Erythroblast (primary cell): Measurements from ENCODE around the gene USE1.

Source experiments
- DNase-seq, 2 experiments: peaks; one replicate each; lab custom pipeline; 2025; lab: John Stamatoyannopoulos, UW
- GATA1 ChIP-seq: IDR thresholded peaks from 2 replicates; pipeline ENCODE4 v1.6.1; 2011; ENCODE audit warnings: low read depth, mild to moderate bottlenecking, control low read depth, low read length, moderate library complexity
- POLR2A ChIP-seq: IDR thresholded peaks from 2 replicates; pipeline ENCODE4 v1.6.1; 2011; ENCODE audit warnings: mild to moderate bottlenecking, low read length

Gene USE1

DNA sequence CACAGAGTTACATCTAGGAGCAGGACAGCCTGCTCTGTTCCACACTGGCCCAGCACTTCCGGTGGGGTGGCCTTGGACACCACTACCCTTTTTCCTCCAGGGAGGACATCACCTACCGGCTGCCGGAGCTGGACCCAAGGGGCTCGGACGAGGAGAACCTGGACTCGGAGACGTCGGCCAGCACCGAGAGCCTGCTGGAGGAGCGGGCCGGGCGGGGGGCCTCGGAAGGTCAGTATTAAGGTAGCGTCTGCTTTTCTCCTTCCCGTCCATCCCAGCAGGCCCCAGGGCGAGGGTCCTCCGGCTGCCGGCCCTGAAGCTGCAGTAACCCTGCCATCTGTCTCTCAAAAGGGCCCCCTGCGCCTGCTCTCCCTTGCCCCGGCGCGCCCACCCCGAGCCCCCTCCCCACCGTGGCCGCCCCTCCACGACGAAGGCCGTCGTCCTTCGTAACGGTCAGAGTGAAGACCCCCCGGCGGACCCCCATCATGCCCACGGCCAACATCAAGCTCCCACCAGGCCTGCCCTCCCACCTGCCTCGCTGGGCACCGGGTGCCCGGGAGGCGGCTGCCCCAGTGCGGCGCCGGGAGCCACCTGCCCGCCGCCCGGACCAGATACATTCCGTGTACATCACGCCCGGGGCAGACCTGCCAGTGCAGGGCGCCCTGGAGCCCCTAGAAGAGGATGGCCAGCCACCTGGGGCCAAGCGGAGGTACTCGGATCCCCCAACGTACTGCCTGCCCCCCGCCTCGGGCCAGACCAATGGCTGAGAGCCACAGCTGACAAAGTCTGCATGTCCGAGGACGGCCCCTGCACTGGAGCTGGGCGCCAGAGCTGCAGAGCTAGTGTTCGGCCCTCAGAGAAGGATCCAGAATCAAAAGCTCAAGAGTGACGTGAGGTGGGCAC, 3.4 kb upstream of the USE1 start:
- DNase-seq = no peak
- TF ChIP-seq POLR2A (no peak), GATA1 (no peak)

DNA sequence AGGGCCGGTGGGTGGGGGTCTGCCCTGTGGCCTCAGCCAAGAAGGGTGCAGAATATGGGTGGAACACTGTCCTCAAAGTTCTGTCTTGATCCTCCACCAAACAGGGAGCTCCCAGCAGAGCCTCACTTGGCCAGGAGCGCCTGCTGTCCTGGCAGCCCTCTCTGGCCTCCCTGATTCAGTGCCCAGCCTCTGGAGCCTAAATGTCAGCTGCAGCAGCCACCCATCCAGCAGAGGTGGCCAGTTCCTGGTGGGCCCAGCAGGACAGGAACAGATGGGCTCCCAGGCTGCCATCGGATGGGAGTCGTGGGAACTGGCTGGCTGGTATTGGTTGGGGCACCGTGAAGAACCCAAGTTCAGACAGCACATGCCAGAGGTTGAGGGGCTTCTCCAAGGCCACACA, 1.8 kb upstream of the USE1 start:
- no peak for TF ChIP-seq GATA1
- TF ChIP-seq POLR2A = no peak
- DNase-seq = no peak

DNA sequence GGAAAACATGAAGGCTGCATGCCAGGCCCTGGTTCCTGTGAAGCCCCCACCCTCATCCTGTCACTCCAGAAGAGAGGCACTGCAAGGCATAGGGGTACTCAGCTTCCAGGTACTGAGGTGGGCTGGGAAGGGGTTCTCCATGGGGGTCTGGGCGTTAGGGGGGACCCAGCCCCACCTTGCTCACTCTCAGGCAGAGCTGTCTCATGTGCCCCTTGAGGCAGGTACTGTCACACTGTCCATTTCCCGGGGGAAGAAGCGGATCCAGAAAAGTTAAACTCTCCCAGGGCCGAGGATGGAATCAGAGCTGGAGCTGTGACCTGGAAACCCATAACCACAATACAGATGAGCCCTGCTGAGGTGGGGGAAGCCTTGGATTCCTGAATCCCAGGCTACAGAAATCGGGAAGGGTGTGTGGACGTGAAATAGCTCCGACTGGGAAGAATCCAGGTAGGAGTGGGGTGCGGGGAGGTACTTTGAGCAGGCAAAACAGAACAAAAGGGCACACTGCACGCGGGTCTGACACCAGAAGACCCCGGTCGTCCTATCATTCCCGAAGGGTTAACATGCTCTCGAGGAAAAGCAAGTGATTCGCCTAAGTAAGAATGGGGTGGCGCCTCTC, 540 bp upstream of the USE1 start:
- TF ChIP-seq POLR2A (no peak), GATA1 (no peak)
- no peak for DNase-seq

DNA sequence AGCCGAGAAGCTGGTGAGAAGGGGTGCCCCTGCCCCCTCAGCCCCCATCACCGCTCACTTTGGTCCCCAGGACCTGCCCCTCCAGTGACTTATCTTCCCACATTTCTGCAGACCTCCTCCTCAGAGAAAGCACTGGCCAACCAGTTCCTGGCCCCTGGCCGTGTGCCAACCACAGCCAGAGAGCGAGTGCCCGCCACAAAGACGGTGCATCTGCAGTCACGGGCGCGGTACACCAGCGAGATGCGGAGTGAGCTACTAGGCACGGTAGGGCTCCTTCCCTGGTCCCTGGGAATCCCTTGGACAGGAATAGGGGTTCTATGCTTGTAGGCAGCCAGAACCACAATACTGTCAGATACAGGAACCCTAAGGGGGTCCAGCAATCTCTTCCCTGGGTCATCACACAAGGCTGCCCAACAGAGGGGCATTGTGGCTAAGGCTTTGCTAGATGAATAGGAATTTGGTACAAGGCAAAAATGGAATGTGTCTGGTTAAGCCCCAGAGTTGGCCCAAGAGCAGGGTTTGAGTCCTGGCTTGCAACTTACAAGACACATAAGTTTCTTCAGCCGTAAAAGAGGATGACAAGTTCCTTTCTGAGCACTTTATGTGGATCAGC, 1.0 kb downstream of the USE1 start:
- no peak for TF ChIP-seq POLR2A
- no peak for TF ChIP-seq GATA1
- DNase-seq = no peak

DNA sequence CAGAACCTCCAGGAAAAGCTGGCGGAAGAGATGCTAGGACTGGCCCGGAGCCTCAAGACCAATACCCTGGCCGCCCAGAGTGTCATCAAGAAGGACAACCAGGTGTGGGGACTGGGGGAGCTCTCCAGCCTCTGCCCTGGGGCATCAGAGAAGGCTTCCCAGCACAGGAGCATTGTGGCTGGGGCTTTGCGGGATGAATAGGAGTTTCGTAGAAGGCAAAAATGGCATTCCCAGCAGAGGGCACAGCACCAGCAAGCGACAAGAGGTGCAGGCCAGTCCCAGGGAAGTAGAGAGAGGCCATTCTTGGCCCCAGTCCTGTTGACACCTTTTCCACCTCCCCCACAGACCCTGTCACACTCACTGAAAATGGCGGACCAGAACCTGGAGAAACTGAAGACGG, 4.1 kb downstream of the USE1 start:
- TF ChIP-seq POLR2A = no peak
- no peak for TF ChIP-seq GATA1
- no peak for DNase-seq

DNA sequence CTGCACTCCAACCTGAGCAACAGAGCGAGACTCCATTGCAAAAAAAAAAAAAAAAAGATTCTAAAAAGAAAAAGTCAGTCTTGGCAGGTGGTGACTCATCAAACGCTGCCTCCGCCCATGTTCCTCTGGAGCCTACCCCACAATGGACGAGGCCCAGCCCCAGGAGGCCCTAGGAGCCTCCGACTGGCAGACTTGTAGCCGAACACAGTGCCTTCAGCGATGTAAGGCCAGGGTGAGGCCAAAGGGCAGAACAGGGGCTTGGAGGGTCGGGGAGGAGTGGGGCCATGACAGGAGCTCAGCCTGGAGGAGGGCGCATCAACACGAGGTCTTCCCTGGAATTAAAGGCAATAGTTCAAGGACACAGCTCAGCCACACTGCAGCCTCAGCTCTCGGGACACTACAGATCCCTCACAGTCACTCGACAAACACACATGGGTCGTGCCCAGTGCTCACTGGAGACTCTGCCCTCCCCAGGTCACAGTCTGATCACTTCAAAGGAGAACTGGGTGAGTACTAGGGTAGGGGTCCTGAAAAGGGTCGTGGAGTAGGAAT, 5.1 kb downstream of the USE1 start:
- peak; percentile 72 to 85 for DNase-seq
- peak; percentile 62 for TF ChIP-seq POLR2A
- no peak for TF ChIP-seq GATA1

DNA sequence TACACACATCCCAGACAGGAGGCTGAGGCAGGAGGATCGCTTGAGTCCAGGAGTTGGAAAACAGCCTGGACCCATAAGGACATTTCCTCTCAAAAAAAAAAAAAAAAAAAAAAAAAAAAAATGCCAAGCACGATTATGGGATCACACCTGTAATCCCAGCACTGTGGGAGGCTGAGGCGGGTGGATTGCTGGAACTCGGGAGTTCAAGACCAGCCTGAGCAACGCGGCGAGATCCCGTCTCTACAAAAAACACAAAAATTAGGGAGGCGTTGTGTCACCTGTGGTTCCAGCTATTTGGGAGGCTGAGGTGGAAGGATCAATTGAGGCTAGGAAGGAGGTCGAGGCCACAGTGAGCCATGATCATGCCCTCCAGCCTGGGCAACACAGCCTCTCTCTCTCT, 9.9 kb downstream of the USE1 start:
- no peak for DNase-seq
- no peak for TF ChIP-seq POLR2A
- TF ChIP-seq GATA1 = no peak

DNA sequence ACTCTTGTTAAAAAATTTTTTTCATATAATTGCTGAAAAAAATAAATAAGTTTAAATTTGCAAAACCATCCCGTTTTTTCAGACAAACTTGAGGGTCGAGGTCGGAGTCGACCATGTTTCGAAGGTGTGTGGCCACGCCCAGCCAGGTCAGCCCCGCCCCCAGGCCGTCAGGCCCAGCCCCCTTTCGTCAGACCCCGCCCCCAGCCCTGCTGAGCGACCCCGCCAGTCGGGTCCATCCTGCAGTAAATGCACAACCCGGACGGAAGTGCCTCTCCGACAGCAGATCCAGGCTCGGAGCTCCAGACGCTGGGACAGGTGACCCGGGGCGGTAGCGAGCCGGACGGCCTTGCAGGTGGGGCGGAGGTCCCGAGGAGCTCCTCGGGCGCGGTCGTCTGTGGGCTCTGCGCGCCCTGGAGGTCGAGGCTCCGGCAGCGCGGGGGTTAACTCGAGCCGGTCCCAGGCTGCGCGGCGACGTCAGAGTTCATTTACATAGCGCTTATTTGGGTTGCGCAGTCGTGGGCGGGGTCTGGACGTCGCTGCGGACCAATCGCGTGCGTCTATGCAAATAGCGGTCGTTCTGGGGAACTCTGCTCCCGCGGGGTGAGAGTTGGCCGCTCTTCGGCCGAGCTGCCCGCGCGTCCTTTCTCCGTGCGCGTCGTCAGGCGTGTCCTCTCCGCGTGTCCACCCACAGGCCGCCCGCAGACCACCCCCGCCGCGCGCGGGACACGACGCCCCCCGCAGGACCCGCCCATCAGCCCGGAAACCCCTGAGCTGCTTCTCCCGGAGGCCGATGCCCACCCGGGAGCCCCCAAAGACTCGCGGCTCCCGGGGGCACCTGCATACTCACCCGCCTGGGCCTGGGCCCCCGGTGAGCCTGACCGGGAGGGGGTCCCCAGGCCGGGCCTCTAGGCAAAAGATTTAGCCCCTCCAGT, 11.1 kb downstream of the USE1 start, which contains the start of gene OCEL1:
TSS of gene OCEL1 (plus strand) at position 225 of the 932 bp plus-strand sequence. CDS start at position 247, 22 bp downstream.
- TF ChIP-seq POLR2A (peak; percentile 71), GATA1 (no peak)
- peak; percentile 99 for DNase-seq

DNA sequence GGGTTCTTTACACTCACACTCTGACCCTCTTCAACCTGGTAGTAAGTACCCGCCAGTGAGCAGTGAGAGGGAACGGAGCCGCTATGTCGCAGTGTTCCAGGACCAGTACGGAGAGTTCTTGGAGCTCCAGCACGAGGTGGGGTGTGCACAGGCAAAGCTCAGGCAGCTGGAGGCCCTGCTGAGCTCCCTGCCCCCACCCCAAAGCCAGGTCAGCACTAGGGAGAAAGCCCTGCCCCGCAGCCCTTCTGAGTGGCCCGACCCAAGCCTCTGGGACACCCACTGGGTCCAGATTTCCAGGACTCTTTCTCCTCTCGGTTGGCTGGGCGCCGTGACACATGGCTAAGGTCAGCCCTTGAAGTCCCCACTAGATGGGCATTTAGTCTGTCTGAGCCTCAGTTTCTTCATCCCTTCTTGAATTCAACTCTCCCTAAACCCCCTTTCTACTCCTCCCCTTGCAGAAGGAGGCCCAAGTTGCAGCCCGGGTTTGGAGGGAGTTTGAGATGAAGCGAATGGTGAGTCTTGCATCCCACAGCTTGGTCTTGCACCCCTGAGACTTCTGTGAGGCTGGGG, 12.7 kb downstream of the USE1 start:
- no peak for DNase-seq
- TF ChIP-seq POLR2A (no peak), GATA1 (no peak)

DNA sequence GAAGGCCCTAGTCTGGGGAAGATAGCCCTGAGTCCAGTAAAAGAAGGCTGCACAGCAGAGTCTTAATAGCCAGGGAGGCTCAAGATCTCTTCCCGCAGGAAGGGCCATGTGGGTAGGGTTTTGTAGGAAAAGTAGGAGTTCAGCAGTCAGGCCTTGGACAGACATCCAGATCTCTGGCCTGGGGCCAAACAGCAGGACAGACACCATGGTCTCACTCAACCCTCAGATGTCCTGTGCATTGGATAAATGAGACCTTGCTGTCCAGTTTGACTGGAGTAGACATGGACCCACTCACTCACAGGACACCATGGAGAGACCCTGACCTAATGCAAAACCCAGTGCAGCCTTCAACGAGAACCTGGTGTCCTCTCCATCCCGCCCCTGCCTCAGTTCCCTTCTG, 14.7 kb downstream of the USE1 start:
- no peak for TF ChIP-seq GATA1
- TF ChIP-seq POLR2A = no peak

DNA sequence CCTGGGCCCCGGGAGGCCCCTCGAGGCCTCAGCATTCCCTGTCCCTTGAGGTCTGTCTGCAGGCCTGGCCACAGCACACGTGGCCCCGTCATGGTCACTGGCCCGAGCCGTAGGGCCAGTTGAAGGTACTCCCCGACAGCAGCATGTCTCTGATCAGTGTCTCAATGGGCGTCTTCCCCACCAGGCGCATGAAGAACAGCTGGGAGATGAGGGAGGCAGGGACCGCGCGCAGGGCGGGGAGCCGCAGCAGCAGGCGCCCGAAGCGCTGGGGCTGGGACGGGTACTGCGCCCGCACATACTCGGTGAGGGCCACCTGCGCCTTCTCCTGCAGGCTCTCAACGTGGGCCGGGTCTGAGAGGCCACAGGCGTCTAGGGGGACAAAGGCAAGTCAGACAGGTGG, 17.1 kb downstream of the USE1 start:
- no peak for TF ChIP-seq GATA1
- no peak for TF ChIP-seq POLR2A
- DNase-seq = no peak

More for the DNA sequence above, 14.7 kb downstream of the USE1 start:
- no peak for DNase-seq

DNA sequence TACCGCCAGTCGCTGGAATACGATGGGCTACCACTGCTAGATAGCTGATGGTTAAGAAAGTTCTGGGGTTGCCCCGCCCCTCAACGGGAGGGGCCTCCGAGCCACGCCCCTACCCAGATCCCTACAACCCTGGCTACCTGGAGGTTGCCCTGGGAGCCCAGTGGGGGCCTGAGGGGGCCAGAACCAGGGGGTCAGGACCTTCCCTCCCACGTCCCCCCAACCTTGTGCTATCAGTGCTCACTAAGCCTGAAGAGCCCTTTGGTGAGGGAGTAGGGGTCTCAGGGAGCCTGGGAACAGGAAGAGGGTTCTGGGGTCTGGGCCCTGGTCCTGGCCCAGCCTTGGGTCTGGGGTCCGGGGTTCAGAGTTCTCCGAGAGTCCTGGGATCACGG, 19.7 kb downstream of the USE1 start:
- TF ChIP-seq POLR2A (peak; percentile 43), GATA1 (no peak)

More for the DNA sequence above, 19.7 kb downstream of the USE1 start:
- peak; percentile 73 to 83 for DNase-seq
